NB4 (cell line): ENCODE data around the gene RNF214.

Experiments used
- MYC ChIP-seq: IDR thresholded peaks from 2 replicates; pipeline ENCODE4 v1.6.1; 2011; ENCODE audit warnings: low read depth, low read length
- POLR2A ChIP-seq: IDR thresholded peaks from 2 replicates; pipeline ENCODE4 v1.6.1; 2011; ENCODE audit warnings: mild to moderate bottlenecking; ENCODE audit not compliant: insufficient read length; ENCODE audit errors: extremely low read depth
- TF ChIP-seq, protein P1 (sequence below): IDR thresholded peaks from one replicate; pipeline ENCODE4 v1.5.1; 2012; ENCODE audit warnings: low read depth, low read length
- TF ChIP-seq, protein P2 (sequence below): IDR thresholded peaks from 2 replicates; pipeline ENCODE4 v1.6.1; 2011; ENCODE audit warnings: low read depth, low read length

DNA sequence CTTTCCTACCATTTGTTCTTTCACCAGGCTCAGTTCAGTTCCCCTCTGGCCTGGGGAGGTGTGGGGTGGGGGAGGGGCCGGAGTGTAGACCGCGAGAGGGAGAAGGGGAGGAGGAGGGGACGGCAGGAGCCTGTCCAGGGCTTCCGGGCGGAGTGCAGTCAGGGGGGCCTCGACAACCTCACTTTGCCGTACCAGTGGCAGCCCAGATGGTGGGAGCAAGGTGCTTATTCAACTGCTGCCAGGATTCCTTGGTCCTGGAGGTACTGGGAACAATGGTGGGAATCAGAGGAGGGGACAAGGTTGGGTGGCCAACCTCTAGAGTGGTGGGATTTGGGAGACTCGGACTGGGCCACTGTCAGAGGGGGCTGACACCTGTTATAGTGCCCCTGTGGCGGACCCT lies 82.4 kb downstream of the RNF214 start:
- TF ChIP-seq, protein P1, sequence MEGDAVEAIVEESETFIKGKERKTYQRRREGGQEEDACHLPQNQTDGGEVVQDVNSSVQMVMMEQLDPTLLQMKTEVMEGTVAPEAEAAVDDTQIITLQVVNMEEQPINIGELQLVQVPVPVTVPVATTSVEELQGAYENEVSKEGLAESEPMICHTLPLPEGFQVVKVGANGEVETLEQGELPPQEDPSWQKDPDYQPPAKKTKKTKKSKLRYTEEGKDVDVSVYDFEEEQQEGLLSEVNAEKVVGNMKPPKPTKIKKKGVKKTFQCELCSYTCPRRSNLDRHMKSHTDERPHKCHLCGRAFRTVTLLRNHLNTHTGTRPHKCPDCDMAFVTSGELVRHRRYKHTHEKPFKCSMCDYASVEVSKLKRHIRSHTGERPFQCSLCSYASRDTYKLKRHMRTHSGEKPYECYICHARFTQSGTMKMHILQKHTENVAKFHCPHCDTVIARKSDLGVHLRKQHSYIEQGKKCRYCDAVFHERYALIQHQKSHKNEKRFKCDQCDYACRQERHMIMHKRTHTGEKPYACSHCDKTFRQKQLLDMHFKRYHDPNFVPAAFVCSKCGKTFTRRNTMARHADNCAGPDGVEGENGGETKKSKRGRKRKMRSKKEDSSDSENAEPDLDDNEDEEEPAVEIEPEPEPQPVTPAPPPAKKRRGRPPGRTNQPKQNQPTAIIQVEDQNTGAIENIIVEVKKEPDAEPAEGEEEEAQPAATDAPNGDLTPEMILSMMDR: no peak
- no peak for TF ChIP-seq MYC
- TF ChIP-seq POLR2A: no peak
- TF ChIP-seq, protein P2, sequence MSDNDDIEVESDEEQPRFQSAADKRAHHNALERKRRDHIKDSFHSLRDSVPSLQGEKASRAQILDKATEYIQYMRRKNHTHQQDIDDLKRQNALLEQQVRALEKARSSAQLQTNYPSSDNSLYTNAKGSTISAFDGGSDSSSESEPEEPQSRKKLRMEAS: no peak
